HG02798 (cell line): ENCODE data around the gene WNT5A.

ENCODE experiments used
- ATAC-seq: cut with Tn5 transposase; IDR thresholded peaks from one replicate; pipeline ENCODE4 v1.9.1; 2021; ENCODE audit warnings: mild to moderate bottlenecking; ENCODE audit not compliant: unreplicated experiment, poor library complexity

The WNT5A gene

DNA sequence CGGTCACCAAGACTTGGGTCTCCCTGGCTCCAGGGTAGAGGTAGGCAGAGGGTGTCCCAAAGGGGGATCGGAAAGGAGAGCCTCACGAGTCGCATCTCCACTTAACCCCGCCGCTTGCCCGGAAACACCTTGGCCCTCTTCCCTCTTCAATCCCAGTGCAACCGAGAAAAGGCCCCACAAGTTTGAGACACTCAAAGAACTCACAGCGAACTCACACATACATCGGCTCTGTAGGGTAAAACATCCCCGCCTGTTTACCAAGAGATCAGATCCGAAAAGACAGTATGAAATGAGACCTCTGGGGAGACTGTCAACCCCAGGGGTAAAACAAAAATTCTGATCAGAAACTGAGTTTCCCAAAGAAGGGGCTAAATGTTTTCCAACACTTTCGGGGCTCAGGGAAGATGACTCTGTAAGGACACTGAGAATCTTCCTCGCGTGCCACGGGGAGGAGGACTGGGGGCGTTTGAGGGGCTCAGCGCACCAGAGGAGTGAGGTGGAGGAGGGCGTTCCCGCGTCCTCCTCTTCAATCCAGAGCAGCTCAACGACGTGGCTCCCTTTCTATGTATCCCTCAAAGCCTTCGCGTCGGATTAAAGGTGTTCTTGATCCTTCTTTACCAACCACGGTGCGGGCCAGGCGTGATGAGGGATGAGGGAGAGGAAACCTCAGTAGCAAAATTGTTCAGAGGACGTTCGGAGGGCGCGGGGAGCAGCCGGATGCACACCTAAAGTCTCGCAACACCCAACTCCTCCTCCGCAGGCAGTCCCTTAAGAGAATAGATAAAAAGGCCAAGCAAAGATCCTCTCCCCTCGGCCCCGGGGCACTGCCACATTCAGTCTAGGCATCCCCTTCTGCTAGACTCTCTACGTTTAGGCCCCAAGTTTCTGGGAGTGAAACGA lies 3.7 kb downstream of the WNT5A start:
- ATAC-seq, result no peak

GRCh38 chr3:55482496-55483195 lies 4.5 kb downstream of the WNT5A start:
- ATAC-seq, result no peak

DNA sequence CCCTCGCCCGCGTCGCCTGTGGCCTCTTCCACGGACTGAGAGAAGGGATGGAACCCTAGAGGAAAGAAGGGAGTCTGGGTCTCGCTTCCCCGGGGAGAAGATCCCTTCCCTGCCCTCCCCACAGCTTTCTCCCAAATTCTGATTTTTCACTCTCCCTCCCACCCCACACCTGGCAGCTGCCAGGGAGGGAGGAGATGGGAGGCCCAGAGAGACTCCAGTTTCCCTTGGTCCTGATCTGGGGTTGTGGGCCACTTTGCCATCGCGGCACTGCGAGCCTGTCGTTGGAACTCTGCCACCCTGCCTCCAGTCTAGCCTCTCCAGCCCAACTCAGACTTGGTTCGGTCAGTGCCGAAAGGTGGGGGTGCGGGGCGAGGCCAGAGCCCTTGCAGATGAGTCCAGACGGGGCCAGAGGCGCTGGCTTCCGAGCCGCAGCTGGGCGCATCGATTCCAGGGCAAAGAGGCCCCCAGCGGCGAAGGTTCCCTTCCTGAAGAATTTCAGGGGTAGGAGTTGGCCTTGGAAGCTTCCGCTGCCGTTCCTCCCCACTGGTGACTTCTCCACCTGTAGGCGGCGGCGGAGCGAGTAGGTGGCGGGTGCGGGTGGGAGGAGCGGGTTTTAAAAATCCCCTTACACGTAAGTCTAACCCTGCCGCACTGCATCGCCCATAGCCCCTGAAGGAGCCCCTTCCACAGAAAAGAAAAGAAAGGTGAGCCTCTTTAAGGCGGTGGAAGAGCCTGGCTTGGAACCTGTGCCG lies 5.2 kb downstream of the WNT5A start:
- ATAC-seq, result no peak

GRCh38 chr3:55480911-55481743 lies 6.0 kb downstream of the WNT5A start:
- ATAC-seq, result no peak

DNA sequence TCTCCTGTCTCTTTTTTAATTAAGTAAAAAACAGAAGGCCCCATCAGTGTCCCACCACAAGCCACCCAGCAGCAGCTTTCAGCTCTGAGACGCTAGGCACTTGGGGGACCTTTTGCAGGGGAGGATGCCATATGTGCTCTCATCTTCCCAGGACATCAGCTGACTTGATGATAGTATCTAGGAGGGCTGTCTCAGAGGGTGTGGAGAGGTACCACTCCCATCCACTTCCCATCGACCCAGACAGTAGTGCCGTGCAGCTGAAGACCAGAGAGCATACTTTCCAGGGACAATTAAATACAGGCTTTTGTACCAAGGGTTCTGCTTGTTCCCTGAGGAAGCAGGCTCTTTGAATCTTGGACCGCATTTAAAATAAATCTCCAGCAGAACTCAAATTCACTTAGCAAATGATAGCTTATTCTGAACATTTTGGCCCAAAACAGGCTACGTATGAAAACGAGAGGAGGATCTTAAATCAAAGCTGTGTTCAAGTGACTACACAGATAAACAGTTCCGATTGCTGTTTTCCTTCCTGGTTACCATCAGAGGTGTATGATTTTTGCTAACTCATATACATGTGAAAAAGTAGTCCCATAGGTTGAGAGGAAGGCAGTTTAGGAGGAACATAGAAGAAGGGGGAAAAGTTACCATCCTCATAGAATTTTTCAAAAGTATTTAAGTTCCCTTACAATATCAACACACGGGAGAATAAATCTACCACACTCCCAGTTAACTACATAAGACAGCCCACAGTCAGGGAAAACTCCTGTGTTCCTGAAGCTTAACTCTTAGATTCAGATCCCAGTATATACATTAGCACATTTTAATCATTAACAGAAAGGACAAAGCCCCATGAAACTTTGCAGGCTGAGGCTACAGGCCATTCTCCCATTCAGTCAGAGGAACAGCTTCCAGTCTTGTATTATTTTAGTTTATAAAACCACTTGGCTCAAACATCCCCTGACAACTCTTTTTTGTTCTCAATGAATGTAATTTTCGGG lies 9.5 kb downstream of the WNT5A start:
- no peak for ATAC-seq

GRCh38 chr3:55476515-55476914 lies 10.6 kb downstream of the WNT5A start:
- ATAC-seq, result no peak

DNA sequence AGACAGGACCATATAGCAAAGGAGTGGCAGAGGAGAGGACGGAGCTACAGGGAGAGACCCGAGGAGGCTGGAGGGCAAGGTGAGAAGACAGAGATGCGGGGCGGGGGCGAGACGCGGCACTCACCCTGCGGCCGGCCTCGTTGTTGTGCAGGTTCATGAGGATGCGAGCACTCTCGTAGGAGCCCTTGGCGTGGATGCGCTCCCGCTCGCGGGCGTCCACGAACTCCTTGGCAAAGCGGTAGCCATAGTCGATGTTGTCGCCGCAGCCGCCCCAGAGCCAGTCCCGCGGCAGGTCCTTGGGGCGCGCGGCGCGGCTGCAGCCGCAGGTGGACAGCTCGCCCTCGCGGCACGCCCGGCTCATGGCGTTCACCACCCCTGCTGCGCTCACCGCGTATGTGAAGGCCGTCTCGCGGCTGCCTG lies 12.9 kb downstream of the WNT5A start:
- no peak for ATAC-seq

DNA sequence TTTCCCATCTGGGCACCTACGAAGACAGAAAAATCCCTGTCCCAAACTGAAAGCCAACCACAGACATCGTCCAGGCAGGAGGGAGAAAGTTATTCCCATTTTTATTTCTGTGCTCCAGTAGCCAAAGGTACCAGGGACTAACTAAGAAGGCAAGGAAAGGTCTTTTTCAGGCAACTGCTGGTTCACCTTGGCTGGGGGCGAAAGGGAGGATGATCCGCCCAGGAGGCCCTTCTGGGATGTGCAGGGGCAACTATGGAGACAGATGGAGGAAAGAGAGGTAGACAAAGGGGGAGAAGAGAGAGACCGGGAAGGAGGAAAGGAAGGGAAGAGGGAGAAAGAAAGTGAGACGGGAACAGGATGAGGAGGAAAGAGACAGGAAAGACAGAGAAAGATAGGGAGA lies 13.3 kb downstream of the WNT5A start:
- no peak for ATAC-seq

GRCh38 chr3:55471522-55472280 lies 15.4 kb downstream of the WNT5A start:
- no peak for ATAC-seq

GRCh38 chr3:55471084-55471483 lies 16.0 kb downstream of the WNT5A start:
- no peak for ATAC-seq

DNA sequence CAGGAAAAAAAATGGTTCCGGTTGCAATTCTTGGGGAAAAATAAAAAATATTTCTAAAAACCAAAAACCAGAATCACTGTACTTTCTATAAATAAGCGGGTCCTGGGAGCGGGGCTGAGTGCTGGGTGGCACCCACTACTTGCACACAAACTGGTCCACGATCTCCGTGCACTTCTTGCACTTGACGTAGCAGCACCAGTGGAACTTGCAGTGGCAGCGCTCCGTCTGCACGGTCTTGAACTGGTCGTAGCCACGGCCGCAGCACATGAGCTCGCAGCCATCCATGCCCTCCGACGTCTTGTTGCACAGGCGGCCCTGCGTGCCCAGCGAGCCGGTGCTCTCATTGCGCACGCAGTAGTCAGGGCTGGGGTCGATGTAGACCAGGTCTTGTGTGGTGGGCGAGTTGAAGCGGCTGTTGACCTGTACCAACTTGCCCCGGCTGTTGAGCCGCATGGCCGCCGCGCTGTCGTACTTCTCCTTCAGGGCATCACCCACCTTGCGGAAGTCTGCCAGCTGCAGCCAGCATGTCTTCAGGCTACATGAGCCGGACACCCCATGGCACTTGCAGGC lies 17.1 kb downstream of the WNT5A start:
- no peak for ATAC-seq

- ATAC-seq, result no peak
Measured at GRCh38 chr3:55468251-55468650, 18.9 kb downstream of the WNT5A start.

DNA sequence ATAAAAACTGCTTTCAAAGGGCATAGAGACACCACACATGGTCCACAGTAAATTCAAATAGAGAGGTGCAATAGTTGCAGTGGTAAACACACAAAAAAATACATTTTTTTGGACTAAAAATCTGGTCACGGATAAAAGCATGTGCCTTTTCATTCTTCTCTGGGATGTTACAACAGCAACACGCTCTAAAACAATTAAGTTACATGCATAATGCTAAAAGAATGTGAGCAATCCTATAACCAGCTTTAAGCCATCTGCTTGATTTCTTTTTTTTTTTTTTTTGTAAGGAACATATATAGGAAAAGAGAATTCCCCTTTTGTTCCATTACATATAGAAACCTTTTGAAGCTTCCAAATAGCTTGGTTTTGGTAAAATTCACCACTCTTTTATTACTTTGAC lies 20.0 kb downstream of the WNT5A start:
- no peak for ATAC-seq

DNA sequence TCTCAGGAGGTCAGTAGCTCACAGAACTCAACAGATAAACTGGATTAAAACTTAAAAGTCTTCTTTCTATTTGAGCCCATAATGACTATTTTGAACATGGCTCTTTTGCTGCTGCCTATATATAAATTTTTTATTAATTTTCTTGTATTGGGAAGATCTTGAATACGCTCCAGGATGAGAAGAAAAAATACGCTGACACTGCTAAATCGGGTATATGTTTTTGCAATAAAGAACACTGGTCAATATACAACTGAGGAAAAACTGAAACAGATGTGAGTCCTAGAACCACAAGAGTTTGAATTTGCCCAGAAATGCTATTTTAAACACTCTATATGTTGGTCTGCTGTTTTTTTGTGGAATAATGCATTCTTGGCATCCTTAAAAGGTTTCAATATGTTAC lies 20.6 kb downstream of the WNT5A start:
- ATAC-seq, result no peak

- ATAC-seq, result no peak
Measured at GRCh38 chr3:55461896-55462295, 25.2 kb downstream of the WNT5A start.

- ATAC-seq, result no peak
Measured at GRCh38 chr3:55459838-55460237, 27.3 kb downstream of the WNT5A start.

DNA sequence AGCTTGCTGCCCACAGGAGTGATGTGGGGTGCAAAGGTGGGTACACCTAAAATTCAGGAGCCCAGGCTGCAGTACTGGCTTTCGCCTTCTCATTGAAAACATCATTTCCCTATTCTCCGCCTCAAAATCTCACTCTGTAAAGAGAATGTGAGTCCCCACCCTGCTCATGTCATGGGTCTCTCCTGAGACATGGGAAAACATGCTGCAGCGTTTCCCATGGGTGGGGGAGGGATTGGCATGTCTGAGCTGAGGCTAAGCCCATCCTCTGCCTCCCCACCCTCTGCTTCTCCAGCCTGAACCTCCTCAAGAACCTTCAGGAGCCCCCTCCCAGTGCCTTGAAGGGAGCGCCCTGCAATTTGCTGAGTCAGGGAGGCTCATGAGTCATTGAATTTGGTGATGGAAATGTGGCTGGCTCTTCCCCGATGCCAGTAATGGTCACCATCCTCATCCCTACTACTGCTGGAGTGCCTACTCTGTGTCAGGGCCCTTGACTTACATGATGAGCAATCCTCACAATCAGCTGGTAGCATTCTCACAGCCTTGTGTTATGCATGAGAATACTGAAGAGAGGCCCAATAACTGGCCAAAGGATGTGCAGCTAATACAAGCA lies 28.8 kb downstream of the WNT5A start:
- no peak for ATAC-seq
